GM18867 (cell line): Measurements from ENCODE around the gene MROH2A.
"Not testable (repeated sequence)": the region's sequence is repeated elsewhere in the genome, so short reads cannot be mapped to it uniquely, and the experiment has no call there.

Experiments
- ATAC-seq: cut with Tn5 transposase; IDR thresholded peaks from one replicate; pipeline ENCODE4 v1.9.1; 2021; ENCODE audit warnings: mild to moderate bottlenecking, moderate library complexity; ENCODE audit not compliant: unreplicated experiment

MROH2A gene

GRCh38 chr2:233853883-233854240, 75.7 kb downstream of the MROH2A start:
- ATAC-seq = peak; percentile 1

GRCh38 chr2:233854241-233854981, 76.3 kb downstream of the MROH2A start, which contains the start of gene HJURP:
TSS of gene HJURP (minus strand) at chr2:233854535. CDS start at chr2:233854500, 35 bp downstream.
- ATAC-seq = peak; percentile 95

GRCh38 chr2:233855345-233855744, 77.2 kb downstream of the MROH2A start:
- ATAC-seq = no peak

GRCh38 chr2:233856184-233856583, 78.1 kb downstream of the MROH2A start:
- no peak for ATAC-seq

GRCh38 chr2:233857511-233858141, 79.5 kb downstream of the MROH2A start:
- ATAC-seq = no peak

- ATAC-seq = no peak
Measured at GRCh38 chr2:233858331-233858730, 80.2 kb downstream of the MROH2A start.

- no peak for ATAC-seq
Measured at GRCh38 chr2:233862261-233862768, 84.2 kb downstream of the MROH2A start.

- ATAC-seq = no peak
Measured at GRCh38 chr2:233865838-233866237, 87.7 kb downstream of the MROH2A start.

- ATAC-seq = no peak
Measured at GRCh38 chr2:233866479-233866878, 88.3 kb downstream of the MROH2A start.

- ATAC-seq = peak; percentile 62
Measured at GRCh38 chr2:233867993-233868532, 89.9 kb downstream of the MROH2A start, which contains the start of gene MSL3B. TSS of gene MSL3B (minus strand) at chr2:233868386.

GRCh38 chr2:233871432-233871831, 93.3 kb downstream of the MROH2A start:
- no peak for ATAC-seq

GRCh38 chr2:233872125-233872524, 94.0 kb downstream of the MROH2A start:
- ATAC-seq = not testable (repeated sequence)

GRCh38 chr2:233882353-233882752, 104.2 kb downstream of the MROH2A start:
- no peak for ATAC-seq
